Trophoblast cell (in vitro differentiated cells and primary cell): ENCODE results near the gene PKP4.

Source experiments
- DNase-seq, 2 donors: peaks; one replicate each; pipeline ENCODE4 v3.0.0-alpha.2; 2016
- H2AFZ ChIP-seq: 2 replicates; pipeline ENCODE4 v1.6.1; 2013; ENCODE audit warnings: low read length, moderate library complexity, mild to moderate bottlenecking; ENCODE audit not compliant: insufficient read depth, poor library complexity
- H2AK5ac ChIP-seq: 2 replicates; pipeline ENCODE4 v1.6.1; 2013; ENCODE audit warnings: mild to moderate bottlenecking, low read length
- H2BK120ac ChIP-seq: 2 replicates; pipeline ENCODE4 v1.6.1; 2013; ENCODE audit warnings: low read length, mild to moderate bottlenecking, moderate library complexity; ENCODE audit not compliant: insufficient read depth, poor library complexity
- H2BK12ac ChIP-seq: 2 replicates; pipeline ENCODE4 v1.6.1; 2013; ENCODE audit warnings: mild to moderate bottlenecking, low read length, moderate library complexity
- H2BK5ac ChIP-seq: 2 replicates; pipeline ENCODE4 v1.6.1; 2013; ENCODE audit warnings: low read length, low read depth, moderate library complexity, mild to moderate bottlenecking; ENCODE audit not compliant: poor library complexity
- H3K14ac ChIP-seq: 2 replicates; pipeline ENCODE4 v1.6.1; 2013; ENCODE audit warnings: mild to moderate bottlenecking, low read length
- H3K18ac ChIP-seq: 2 replicates; pipeline ENCODE4 v1.6.1; 2013; ENCODE audit warnings: mild to moderate bottlenecking, low read length
- H3K23ac ChIP-seq: 2 replicates; pipeline ENCODE4 v1.6.1; 2013; ENCODE audit warnings: low read length
- H3K27ac ChIP-seq: 2 replicates; pipeline ENCODE4 v1.5.1; 2013; ENCODE audit warnings: low read depth, mild to moderate bottlenecking, inconsistent platforms, low read length, moderate library complexity
- H3K27me3 ChIP-seq: 2 replicates; pipeline ENCODE4 v1.6.1; 2013; ENCODE audit warnings: inconsistent platforms, mild to moderate bottlenecking, low read length, moderate library complexity; ENCODE audit not compliant: insufficient read depth
- H3K36me3 ChIP-seq, 2 experiments: 1 replicate in 1 of 2; 2 replicates in 1 of 2; pipeline ENCODE4 v1.6.1; 2013; ENCODE audit warnings: low read length in 2 of 2, mild to moderate bottlenecking in 2 of 2, moderate library complexity in 1 of 2; ENCODE audit not compliant: insufficient read depth in 2 of 2, control insufficient read depth in 1 of 2
- H3K4ac ChIP-seq: 2 replicates; pipeline ENCODE4 v1.6.1; 2013; ENCODE audit warnings: low read depth, mild to moderate bottlenecking, low read length, moderate library complexity
- H3K4me1 ChIP-seq, 2 experiments: 1 replicate in 1 of 2; 2 replicates in 1 of 2; pipeline ENCODE4 v1.6.1; 2013; ENCODE audit warnings: low read length in 2 of 2, mild to moderate bottlenecking in 2 of 2, moderate library complexity in 1 of 2; ENCODE audit not compliant: insufficient read depth in 2 of 2, control insufficient read depth in 1 of 2
- H3K4me2 ChIP-seq: 2 replicates; pipeline ENCODE4 v1.6.1; 2013; ENCODE audit warnings: inconsistent platforms, mild to moderate bottlenecking, low read length, moderate library complexity
- H3K4me3 ChIP-seq: 2 replicates; pipeline ENCODE4 v1.5.1; 2013; ENCODE audit warnings: mild to moderate bottlenecking, low read depth, low read length, inconsistent platforms
- H3K79me1 ChIP-seq: one replicate; pipeline ENCODE4 v1.6.1; 2013; ENCODE audit warnings: low read length
- H3K79me2 ChIP-seq: 2 replicates; pipeline ENCODE4 v1.6.1; 2013; ENCODE audit warnings: low read length, mild to moderate bottlenecking; ENCODE audit not compliant: control insufficient read depth, insufficient read depth, poor library complexity
- H3K9ac ChIP-seq: 2 replicates; pipeline ENCODE4 v1.6.1; 2013; ENCODE audit warnings: mild to moderate bottlenecking, low read length
- H3K9me3 ChIP-seq: 2 replicates; pipeline ENCODE4 v1.6.1; 2013; ENCODE audit warnings: low read depth, mild to moderate bottlenecking, control low read depth, inconsistent platforms, low read length; ENCODE audit not compliant: insufficient read depth
- H4K12ac ChIP-seq: 2 replicates; pipeline ENCODE4 v1.6.1; 2013; ENCODE audit warnings: low read depth, mild to moderate bottlenecking, low read length, moderate library complexity
- H4K8ac ChIP-seq: 2 replicates; pipeline ENCODE4 v1.6.1; 2013; ENCODE audit warnings: low read depth, mild to moderate bottlenecking, low read length, moderate library complexity
- H4K91ac ChIP-seq: one replicate; pipeline ENCODE4 v1.6.1; 2013; ENCODE audit warnings: low read depth, mild to moderate bottlenecking, low read length, moderate library complexity
- WGBS: extraction: QIAGEN DNeasy Blood & Tissue Kit; methylation state at CpG from one replicate; pipeline ENCODE4 v1.1.7; 2013; ENCODE audit warnings: missing lambda C conversion rate; ENCODE audit not compliant: insufficient read length, insufficient coverage; ENCODE audit errors: extremely low coverage; 5-methylcytosine and 5-hydroxymethylcytosine counted together

Gene PKP4

GRCh38 chr2:158668001-158668765 is 211.4 kb downstream of the PKP4 start:
- no peaks in the 10 kb centered on the region for H3K9me3 ChIP-seq
- H4K8ac ChIP-seq: no peak overlapping the region
- no peaks in the 10 kb centered on the region for H3K4me1 ChIP-seq
- no peak overlapping the region for H2BK120ac ChIP-seq
- H3K18ac ChIP-seq: no peak overlapping the region
- H4K91ac ChIP-seq: no peak overlapping the region
- H3K4me3 ChIP-seq: no peak overlapping the region
- no peak overlapping the region for H3K4me2 ChIP-seq
- no peak overlapping the region for H2BK5ac ChIP-seq
- no peaks in the 10 kb centered on the region for H3K79me1 ChIP-seq
- H2AK5ac ChIP-seq: no peak overlapping the region
- no peak overlapping the region for H3K14ac ChIP-seq
- no peak overlapping the region for H2BK12ac ChIP-seq
- no CpG with 5 or more reads among the region's 5 CpGs for WGBS
- no peak overlapping the region for H2AFZ ChIP-seq
- no peaks in the 10 kb centered on the region for H3K27me3 ChIP-seq
- H3K9ac ChIP-seq: no peak overlapping the region
- peaks cover 17 to 33% of the 10 kb centered on the region in 2 experiments for H3K36me3 ChIP-seq
- no peak overlapping the region for H4K12ac ChIP-seq
- no peaks in the 10 kb centered on the region for H3K79me2 ChIP-seq
- no peak overlapping the region for H3K27ac ChIP-seq
- no peak overlapping the region for H3K23ac ChIP-seq
- H3K4ac ChIP-seq: no peak overlapping the region
- no peak for DNase-seq

GRCh38 chr2:158670292-158670691 is 213.5 kb downstream of the PKP4 start:
- H3K9me3 ChIP-seq: no peaks in the 10 kb centered on the region
- H3K36me3 ChIP-seq: peaks cover 14 to 29% of the 10 kb centered on the region in 2 experiments

GRCh38 chr2:158671360-158672245 is 214.9 kb downstream of the PKP4 start:
- H3K79me2 ChIP-seq: no peaks in the 10 kb centered on the region
- H3K23ac ChIP-seq: no peak overlapping the region
- DNase-seq: no peak
- no CpG with 5 or more reads among the region's 19 CpGs for WGBS
- H3K27ac ChIP-seq: no peak overlapping the region
- H3K4ac ChIP-seq: no peak overlapping the region
- no peak overlapping the region for H4K12ac ChIP-seq
- no peak overlapping the region for H3K18ac ChIP-seq
- H3K4me2 ChIP-seq: no peak overlapping the region
- H4K91ac ChIP-seq: no peak overlapping the region
- H2BK12ac ChIP-seq: no peak overlapping the region
- H3K14ac ChIP-seq: no peak overlapping the region
- no peaks in the 10 kb centered on the region for H3K4me1 ChIP-seq
- no peaks in the 10 kb centered on the region for H3K79me1 ChIP-seq
- no peak overlapping the region for H2BK120ac ChIP-seq
- no peak overlapping the region for H4K8ac ChIP-seq
- no peak overlapping the region for H2AFZ ChIP-seq
- H2AK5ac ChIP-seq: no peak overlapping the region
- peaks cover 18 to 34% of the 10 kb centered on the region in 2 experiments for H3K36me3 ChIP-seq
- H2BK5ac ChIP-seq: no peak overlapping the region
- no peaks in the 10 kb centered on the region for H3K27me3 ChIP-seq
- no peaks in the 10 kb centered on the region for H3K9me3 ChIP-seq
- H3K4me3 ChIP-seq: no peak overlapping the region
- no peak overlapping the region for H3K9ac ChIP-seq

More at GRCh38 chr2:158670292-158670691, 213.5 kb downstream of the PKP4 start:
- Histone ChIP-seq H3K4me3 (no peak overlapping the region), H3K27me3 (no peaks in the 10 kb centered on the region), H3K79me1 (no peaks in the 10 kb centered on the region), H4K91ac (no peak overlapping the region), H3K4ac (no peak overlapping the region), H3K9ac (no peak overlapping the region), H2BK12ac (no peak overlapping the region), H2BK5ac (no peak overlapping the region), H3K23ac (no peak overlapping the region), H2AFZ (no peak overlapping the region), H3K18ac (no peak overlapping the region), H3K4me1 (no peaks in the 10 kb centered on the region), H3K79me2 (no peaks in the 10 kb centered on the region), H3K27ac (no peak overlapping the region), H2BK120ac (no peak overlapping the region), H3K4me2 (no peak overlapping the region), H4K12ac (no peak overlapping the region), H4K8ac (no peak overlapping the region), H3K14ac (no peak overlapping the region), H2AK5ac (no peak overlapping the region)
- no peak for DNase-seq
- WGBS: no CpG with 5 or more reads among the region's 3 CpGs

GRCh38 chr2:158676295-158676694 is 219.5 kb downstream of the PKP4 start:
- no peaks in the 10 kb centered on the region for H3K27me3 ChIP-seq

More at GRCh38 chr2:158676295-158676694, 219.5 kb downstream of the PKP4 start:
- WGBS: no CpG with 5 or more reads among the region's 3 CpGs
- no peak overlapping the region for H3K4ac ChIP-seq
- no peak overlapping the region for H2AK5ac ChIP-seq
- no peak overlapping the region for H3K14ac ChIP-seq
- no peaks in the 10 kb centered on the region for H3K9me3 ChIP-seq
- DNase-seq: no peak
- H3K23ac ChIP-seq: no peak overlapping the region
- H3K27ac ChIP-seq: no peak overlapping the region
- H4K91ac ChIP-seq: no peak overlapping the region
- no peak overlapping the region for H3K4me3 ChIP-seq
- H3K79me2 ChIP-seq: no peaks in the 10 kb centered on the region
- no peak overlapping the region for H2BK5ac ChIP-seq
- no peak overlapping the region for H3K4me2 ChIP-seq
- no peak overlapping the region for H2BK12ac ChIP-seq
- no peak overlapping the region for H3K9ac ChIP-seq
- H3K36me3 ChIP-seq: peaks cover 21 to 34% of the 10 kb centered on the region in 2 experiments
- no peak overlapping the region for H4K8ac ChIP-seq
- no peaks in the 10 kb centered on the region for H3K4me1 ChIP-seq
- no peak overlapping the region for H4K12ac ChIP-seq
- no peaks in the 10 kb centered on the region for H3K79me1 ChIP-seq
- no peak overlapping the region for H2BK120ac ChIP-seq
- H2AFZ ChIP-seq: no peak overlapping the region
- no peak overlapping the region for H3K18ac ChIP-seq
